Measurements from ENCODE around the gene TEKTIP1. TPM values are rescaled to one million over a fixed set of nuclear protein-coding genes. Genes with fewer than 3 reads are reported as not detected.

Gene TEKTIP1
- total and polyA plus RNA-seq, 2 of the 4 experiments (the other 2 are of a cell fraction), result not detected

DNA sequence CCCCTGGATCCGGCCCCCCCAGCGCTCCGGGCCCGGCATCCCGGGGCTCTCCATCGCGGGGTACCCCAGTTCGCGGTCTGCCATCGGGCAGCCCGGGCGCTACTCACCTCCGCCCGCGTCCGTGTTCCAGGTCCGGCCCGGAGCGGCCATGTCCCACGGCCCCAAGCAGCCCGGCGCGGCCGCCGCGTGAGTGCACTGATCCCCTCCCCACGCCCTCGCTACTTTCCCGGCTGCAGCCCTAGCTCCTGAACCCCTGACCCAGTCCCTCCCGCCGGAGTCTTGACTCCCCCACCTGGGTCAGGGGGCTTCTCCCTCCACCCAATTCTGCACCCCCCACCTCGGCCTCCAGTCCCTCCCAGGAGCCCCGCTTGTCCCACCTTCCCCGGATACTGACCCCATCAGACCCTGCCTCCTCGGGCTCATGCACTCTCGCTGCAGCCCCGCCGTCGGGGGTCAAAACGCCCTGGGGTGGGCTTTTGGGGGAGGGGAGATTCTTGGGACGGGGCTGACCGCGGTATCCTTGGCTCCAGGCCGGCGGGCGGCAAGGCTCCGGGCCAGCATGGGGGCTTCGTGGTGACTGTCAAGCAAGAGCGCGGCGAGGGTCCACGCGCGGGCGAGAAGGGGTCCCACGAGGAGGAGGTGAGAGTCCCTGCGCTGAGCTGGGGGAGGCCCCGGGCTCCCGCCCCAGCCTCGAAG lies 34.3 kb downstream of the TEKTIP1 start:
- peak overlapping the region; percentile 6; the same call in 1 of the 2 replicates for H3K56ac ChIP-seq (ENCODE audit: extremely low read depth, insufficient read depth, low read length)
- no peaks in the 10 kb centered on the region for H3K27me3 ChIP-seq (ENCODE audit: control insufficient read depth, insufficient read depth, low read length)
- no TSS peak for BruUV-seq (replicated peaks)
- no peak overlapping the region for H2BK15ac ChIP-seq (ENCODE audit: low read depth, low read length)
- no peak overlapping the region for H4K5ac ChIP-seq (ENCODE audit: low read depth, low read length)
- peak overlapping the region; percentile 50 for H3K4ac ChIP-seq (ENCODE audit: low read depth, low read length)
- H3K18ac ChIP-seq (ENCODE audit: low read depth, low read length), result no peak overlapping the region
- in situ Hi-C loops (cut with MboI; ENCODE audit: low sequenced_read_pairs), result no loop called here
- peak overlapping the region; percentile 38; the same call in 1 of the 2 replicates for H3K23ac ChIP-seq (ENCODE audit: low read depth, low read length)
- peak overlapping the region; percentile 88 for H2AFZ ChIP-seq (replicated peaks; ENCODE audit: low read length, poor library complexity)
- no peak for DNase-seq
- no peaks in the 10 kb centered on the region for H3K9me3 ChIP-seq (ENCODE audit: control insufficient read depth, insufficient read depth, low read length)
- peak; percentile 21 for ATAC-seq (ENCODE audit: low read depth)
- no peak overlapping the region for H2BK20ac ChIP-seq (ENCODE audit: low read depth, low read length)
- no peak overlapping the region for H4K8ac ChIP-seq (ENCODE audit: low read depth in 2 of 2, low read length in 2 of 2)
- dilution Hi-C loops (cut with HindIII; ENCODE audit: low sequenced_read_pairs, unreplicated experiment), result no loop called here
- 0 out of 2 replicates have a peak overlapping the region, but pooled peaks have one; percentile 41 for H3K14ac ChIP-seq (replicated peaks; ENCODE audit: low read depth, low read length)
- peaks cover 15% of the 10 kb centered on the region; the same call in 1 of the 2 replicates for H3K36me3 ChIP-seq (ENCODE audit: control insufficient read depth, insufficient read depth, low read length)
- peak overlapping the region; percentile 87 for H3K4me3 ChIP-seq (ENCODE audit: insufficient read depth, low read depth, low read length)
- peak overlapping the region; percentile 24; the same call in 1 of the 2 replicates for H3K27ac ChIP-seq (ENCODE audit: insufficient read depth, low read length)
- H4K20me1 ChIP-seq (ENCODE audit: insufficient read depth, low read length), result peaks cover 10% of the 10 kb centered on the region; the same call in 1 of the 2 replicates
- 4% methylated on average over 28 of the region's 60 CpGs; no CpG with 5 or more reads in 1 of the 2 experiments for WGBS, 2 experiments (ENCODE audit: extremely low coverage in 2 of 2, insufficient read length in 1 of 2)
- H4K91ac ChIP-seq (ENCODE audit: insufficient read depth, low read depth, low read length), result no peak overlapping the region
- H2BK5ac ChIP-seq (ENCODE audit: low read depth, low read length, poor library complexity, severe bottlenecking), result peak overlapping the region; percentile 21
- peaks cover 7 to 22% of the 10 kb centered on the region in 2 experiments; a peak in 3 of 4 replicates for H3K79me1 ChIP-seq (ENCODE audit: low read depth in 1 of 2, low read length in 2 of 2)
- H3K9ac ChIP-seq (ENCODE audit: low read depth, low read length), result peak overlapping the region; percentile 64
- intact Hi-C loops (cut with micrococcal nuclease), result no loop called here
- H2AK5ac ChIP-seq (ENCODE audit: low read depth, low read length), result no peak overlapping the region
- TF ChIP-seq MXI1 (IDR thresholded peaks at IDR 0.05; ENCODE audit: borderline replicate concordance, low read depth, low read length) (0 out of 2 replicates have a peak, but pooled peaks have one; percentile 12), RAD21 (IDR thresholded peaks at IDR 0.05; ENCODE audit: low read length) (no peak)
- ChIA-PET CTCF (interaction anchor here (0.6 kb wide), 1 partner anchor 691 kb away, joined by 6 read pairs; no protein-coding TSS in a partner anchor), POLR2A (ENCODE audit: unreplicated experiment) (interaction anchor here (0.9 kb wide), 1 partner anchor 898 kb away, joined by 3 read pairs; no protein-coding TSS in a partner anchor)
- H3K4me2 ChIP-seq (ENCODE audit: low read depth, low read length), result peak overlapping the region; percentile 87
- H3K4me1 ChIP-seq (ENCODE audit: control insufficient read depth, insufficient read depth, low read length), result no peaks in the 10 kb centered on the region
- H2BK120ac ChIP-seq (ENCODE audit: low read depth, low read length), result no peak overlapping the region
- peaks cover 4% of the 10 kb centered on the region for H3K9me1 ChIP-seq (ENCODE audit: insufficient read depth, low read length)
- H2AK9ac ChIP-seq (replicated peaks; ENCODE audit: low read depth, low read length, poor library complexity), result peak overlapping the region; percentile 96

Data from IMR-90 (cell line).